Gastrocnemius medialis (tissue), 4 donors: Measurements from ENCODE around the gene PRSS3.

Source experiments
- POLR2A ChIP-seq, 2 donors: fragments of 450-650 bp; IDR thresholded peaks; one replicate each; pipeline ENCODE4 v1.6.1; 2017; ENCODE audit warnings: antibody characterized with exemption in 2 of 2, mild to moderate bottlenecking in 2 of 2, moderate library complexity in 2 of 2
- TF ChIP-seq, protein P1 (sequence below), 5 experiments: fragments of 450-650 bp in 3 of 5; fragments of 200-600 bp in 2 of 5; sonication (generic) in 2 of 5; IDR thresholded peaks in 4 of 5; conservative IDR thresholded peaks in 1 of 5; 1 replicate in 4 of 5; 2 replicates in 1 of 5; pipeline ENCODE4 v1.5.1; 2016 to 2019; ENCODE audit warnings: antibody characterized with exemption in 5 of 5, mild to moderate bottlenecking in 3 of 5, moderate library complexity in 3 of 5

DNA sequence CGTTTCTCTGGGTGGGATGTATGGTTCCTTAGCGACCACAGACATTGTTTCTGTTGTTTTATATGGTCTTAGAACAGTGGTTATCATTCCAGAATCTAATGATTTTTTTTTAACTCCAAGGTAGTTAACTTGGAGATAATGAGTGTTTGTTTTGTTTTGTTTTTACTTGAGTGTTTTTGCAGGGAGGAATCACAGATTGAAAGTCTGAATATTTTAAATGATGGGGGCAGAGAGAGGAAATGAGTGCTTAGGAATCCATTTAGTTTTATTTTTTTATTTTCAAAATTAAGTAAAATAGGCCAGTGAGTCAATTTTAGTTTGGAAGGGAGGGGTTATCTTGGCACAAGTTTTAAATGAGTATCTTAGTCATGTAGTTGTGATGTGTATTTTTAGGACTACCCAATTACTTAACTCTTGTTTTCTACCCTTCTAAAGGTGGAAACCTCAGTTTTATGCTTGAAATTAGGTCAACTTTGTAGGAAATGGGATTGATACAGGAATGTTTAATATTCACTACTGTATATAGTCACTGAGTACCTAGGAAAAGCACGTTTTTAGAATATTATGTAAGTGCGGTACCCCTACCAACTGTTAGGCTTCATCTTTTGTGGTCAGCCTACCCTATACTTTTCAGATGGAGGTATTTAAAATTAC lies 23.6 kb downstream of the PRSS3 start:
- TF ChIP-seq POLR2A (IDR thresholded peaks at IDR 0.05) = no peak
- TF ChIP-seq, protein P1, sequence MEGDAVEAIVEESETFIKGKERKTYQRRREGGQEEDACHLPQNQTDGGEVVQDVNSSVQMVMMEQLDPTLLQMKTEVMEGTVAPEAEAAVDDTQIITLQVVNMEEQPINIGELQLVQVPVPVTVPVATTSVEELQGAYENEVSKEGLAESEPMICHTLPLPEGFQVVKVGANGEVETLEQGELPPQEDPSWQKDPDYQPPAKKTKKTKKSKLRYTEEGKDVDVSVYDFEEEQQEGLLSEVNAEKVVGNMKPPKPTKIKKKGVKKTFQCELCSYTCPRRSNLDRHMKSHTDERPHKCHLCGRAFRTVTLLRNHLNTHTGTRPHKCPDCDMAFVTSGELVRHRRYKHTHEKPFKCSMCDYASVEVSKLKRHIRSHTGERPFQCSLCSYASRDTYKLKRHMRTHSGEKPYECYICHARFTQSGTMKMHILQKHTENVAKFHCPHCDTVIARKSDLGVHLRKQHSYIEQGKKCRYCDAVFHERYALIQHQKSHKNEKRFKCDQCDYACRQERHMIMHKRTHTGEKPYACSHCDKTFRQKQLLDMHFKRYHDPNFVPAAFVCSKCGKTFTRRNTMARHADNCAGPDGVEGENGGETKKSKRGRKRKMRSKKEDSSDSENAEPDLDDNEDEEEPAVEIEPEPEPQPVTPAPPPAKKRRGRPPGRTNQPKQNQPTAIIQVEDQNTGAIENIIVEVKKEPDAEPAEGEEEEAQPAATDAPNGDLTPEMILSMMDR (IDR thresholded peaks at IDR 0.05 in 4 of 5, conservative IDR thresholded peaks at IDR 0.05 in 1 of 5) = no peak
